ENCODE results near the gene EEF2K.

DNA sequence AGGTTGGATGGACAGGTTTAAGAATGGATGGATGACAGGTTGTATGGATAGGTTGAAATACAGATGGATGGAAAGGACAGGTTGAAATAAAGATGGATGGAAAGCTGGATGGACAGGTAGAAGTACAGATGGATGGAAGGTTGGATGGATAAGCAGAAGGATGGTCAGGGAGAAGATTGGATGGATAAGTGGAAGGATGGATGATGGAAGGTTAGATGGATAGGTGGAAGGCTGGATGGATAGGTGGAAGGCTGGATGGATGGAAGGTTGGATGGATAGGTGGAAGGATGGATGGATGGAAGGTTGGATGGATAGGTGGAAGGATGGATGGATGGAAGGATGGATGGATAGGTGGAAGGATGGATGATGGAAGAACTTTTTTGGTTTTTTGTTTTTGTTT, 44.7 kb upstream of the EEF2K start:
- TF ChIP-seq, protein P1, sequence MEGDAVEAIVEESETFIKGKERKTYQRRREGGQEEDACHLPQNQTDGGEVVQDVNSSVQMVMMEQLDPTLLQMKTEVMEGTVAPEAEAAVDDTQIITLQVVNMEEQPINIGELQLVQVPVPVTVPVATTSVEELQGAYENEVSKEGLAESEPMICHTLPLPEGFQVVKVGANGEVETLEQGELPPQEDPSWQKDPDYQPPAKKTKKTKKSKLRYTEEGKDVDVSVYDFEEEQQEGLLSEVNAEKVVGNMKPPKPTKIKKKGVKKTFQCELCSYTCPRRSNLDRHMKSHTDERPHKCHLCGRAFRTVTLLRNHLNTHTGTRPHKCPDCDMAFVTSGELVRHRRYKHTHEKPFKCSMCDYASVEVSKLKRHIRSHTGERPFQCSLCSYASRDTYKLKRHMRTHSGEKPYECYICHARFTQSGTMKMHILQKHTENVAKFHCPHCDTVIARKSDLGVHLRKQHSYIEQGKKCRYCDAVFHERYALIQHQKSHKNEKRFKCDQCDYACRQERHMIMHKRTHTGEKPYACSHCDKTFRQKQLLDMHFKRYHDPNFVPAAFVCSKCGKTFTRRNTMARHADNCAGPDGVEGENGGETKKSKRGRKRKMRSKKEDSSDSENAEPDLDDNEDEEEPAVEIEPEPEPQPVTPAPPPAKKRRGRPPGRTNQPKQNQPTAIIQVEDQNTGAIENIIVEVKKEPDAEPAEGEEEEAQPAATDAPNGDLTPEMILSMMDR (conservative IDR thresholded peaks at IDR 0.05; ENCODE audit: low read depth, low read length) = no peak
- TF ChIP-seq EZH2 (IDR thresholded peaks at IDR 0.05; ENCODE audit: low read length, unreplicated experiment) = no peak
- TF ChIP-seq EZH2phosphoT487 (IDR thresholded peaks at IDR 0.05; ENCODE audit: borderline replicate concordance, low read length) = no peak
